GM19023 (cell line): Measurements from ENCODE around the gene G3BP1.
"Not testable (repeated sequence)": the region's sequence is repeated elsewhere in the genome, so short reads cannot be mapped to it uniquely, and the experiment has no call there.

Source experiments
- ATAC-seq: cut with Tn5 transposase; IDR thresholded peaks from one replicate; pipeline ENCODE4 v1.9.1; 2021; ENCODE audit warnings: mild to moderate bottlenecking, moderate library complexity; ENCODE audit not compliant: unreplicated experiment

The G3BP1 gene

GRCh38 chr5:151751593-151751992 is 20.2 kb upstream of the G3BP1 start:
- ATAC-seq = no peak

GRCh38 chr5:151755383-151755782 is 16.4 kb upstream of the G3BP1 start:
- no peak for ATAC-seq

- peak; percentile 9 for ATAC-seq
Observed at GRCh38 chr5:151757233-151758140, 14.3 kb upstream of the G3BP1 start.

- ATAC-seq = peak; percentile 29
Observed at GRCh38 chr5:151758141-151758429, 13.7 kb upstream of the G3BP1 start.

- peak; percentile 94 for ATAC-seq
Observed at GRCh38 chr5:151758430-151759241, 13.1 kb upstream of the G3BP1 start, which contains the start of gene ATOX1. ATOX1 (minus strand) TSS chr5:151758631; CDS start chr5:151758551, 80 bp downstream.

- ATAC-seq = no peak
Observed at GRCh38 chr5:151764801-151765200, 7.0 kb upstream of the G3BP1 start.

GRCh38 chr5:151766975-151767374 is 4.8 kb upstream of the G3BP1 start:
- ATAC-seq = no peak

- peak; percentile 24 for ATAC-seq
Observed at GRCh38 chr5:151770383-151771258, 1.1 kb upstream of the G3BP1 start.

- ATAC-seq = no peak
Observed at GRCh38 chr5:151772029-151772845, 483 bp downstream of the G3BP1 start.

- no peak for ATAC-seq
Observed at GRCh38 chr5:151772846-151773561, 1.2 kb downstream of the G3BP1 start.

- no peak for ATAC-seq
Observed at GRCh38 chr5:151773951-151774350, 2.2 kb downstream of the G3BP1 start.

GRCh38 chr5:151775025-151775606 is 3.4 kb downstream of the G3BP1 start:
- no peak for ATAC-seq

- ATAC-seq = no peak
Observed at GRCh38 chr5:151779531-151780125, 7.9 kb downstream of the G3BP1 start.

GRCh38 chr5:151780348-151780747 is 8.6 kb downstream of the G3BP1 start:
- ATAC-seq = no peak

- no peak for ATAC-seq
Observed at GRCh38 chr5:151781201-151781600, 9.4 kb downstream of the G3BP1 start.

GRCh38 chr5:151783664-151784063 is 11.9 kb downstream of the G3BP1 start:
- ATAC-seq = not testable (repeated sequence)

GRCh38 chr5:151784141-151784540 is 12.4 kb downstream of the G3BP1 start:
- no peak for ATAC-seq

GRCh38 chr5:151786468-151786867 is 14.7 kb downstream of the G3BP1 start:
- no peak for ATAC-seq

- ATAC-seq = no peak
Observed at GRCh38 chr5:151787817-151788216, 16.1 kb downstream of the G3BP1 start.
